ENCODE data around the gene CLPTM1L.
"Not testable (repeated sequence)": the region's sequence is repeated elsewhere in the genome, so short reads cannot be mapped to it uniquely, and the experiment has no call there.

DNA sequence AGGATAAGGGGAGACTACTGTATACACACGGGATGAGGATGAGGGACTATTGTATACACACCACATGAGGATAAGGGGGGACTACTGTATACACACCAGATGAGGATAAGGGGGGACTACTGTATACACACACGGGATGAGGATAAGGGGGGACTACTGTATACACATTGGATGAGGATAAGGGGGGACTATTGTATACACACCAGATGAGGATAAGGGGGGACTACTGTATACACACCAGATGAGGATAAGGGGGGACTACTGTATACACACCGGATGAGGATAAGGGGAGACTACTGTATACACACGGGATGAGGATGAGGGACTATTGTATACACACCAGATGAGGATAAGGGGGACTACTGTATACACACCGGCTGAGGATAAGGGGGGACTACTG is 11.6 kb downstream of the CLPTM1L start:
- TF ChIP-seq, protein P1, sequence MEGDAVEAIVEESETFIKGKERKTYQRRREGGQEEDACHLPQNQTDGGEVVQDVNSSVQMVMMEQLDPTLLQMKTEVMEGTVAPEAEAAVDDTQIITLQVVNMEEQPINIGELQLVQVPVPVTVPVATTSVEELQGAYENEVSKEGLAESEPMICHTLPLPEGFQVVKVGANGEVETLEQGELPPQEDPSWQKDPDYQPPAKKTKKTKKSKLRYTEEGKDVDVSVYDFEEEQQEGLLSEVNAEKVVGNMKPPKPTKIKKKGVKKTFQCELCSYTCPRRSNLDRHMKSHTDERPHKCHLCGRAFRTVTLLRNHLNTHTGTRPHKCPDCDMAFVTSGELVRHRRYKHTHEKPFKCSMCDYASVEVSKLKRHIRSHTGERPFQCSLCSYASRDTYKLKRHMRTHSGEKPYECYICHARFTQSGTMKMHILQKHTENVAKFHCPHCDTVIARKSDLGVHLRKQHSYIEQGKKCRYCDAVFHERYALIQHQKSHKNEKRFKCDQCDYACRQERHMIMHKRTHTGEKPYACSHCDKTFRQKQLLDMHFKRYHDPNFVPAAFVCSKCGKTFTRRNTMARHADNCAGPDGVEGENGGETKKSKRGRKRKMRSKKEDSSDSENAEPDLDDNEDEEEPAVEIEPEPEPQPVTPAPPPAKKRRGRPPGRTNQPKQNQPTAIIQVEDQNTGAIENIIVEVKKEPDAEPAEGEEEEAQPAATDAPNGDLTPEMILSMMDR (conservative IDR thresholded peaks at IDR 0.05) = not testable (repeated sequence)
- not testable (repeated sequence) for TF ChIP-seq ZFX (IDR thresholded peaks at IDR 0.05)

All from C4-2B (cell line).